Measurements from ENCODE around the gene TMTC1.

The TMTC1 gene

GRCh38 chr12:29547151-29547632 lies 236.6 kb downstream of the TMTC1 start:
- no peak overlapping the region for H3K4me3 ChIP-seq (ENCODE audit: low read depth, low read length)
- no peak for TF ChIP-seq MYC (IDR thresholded peaks at IDR 0.05; ENCODE audit: low read depth, low read length)
- TF ChIP-seq, protein P1, sequence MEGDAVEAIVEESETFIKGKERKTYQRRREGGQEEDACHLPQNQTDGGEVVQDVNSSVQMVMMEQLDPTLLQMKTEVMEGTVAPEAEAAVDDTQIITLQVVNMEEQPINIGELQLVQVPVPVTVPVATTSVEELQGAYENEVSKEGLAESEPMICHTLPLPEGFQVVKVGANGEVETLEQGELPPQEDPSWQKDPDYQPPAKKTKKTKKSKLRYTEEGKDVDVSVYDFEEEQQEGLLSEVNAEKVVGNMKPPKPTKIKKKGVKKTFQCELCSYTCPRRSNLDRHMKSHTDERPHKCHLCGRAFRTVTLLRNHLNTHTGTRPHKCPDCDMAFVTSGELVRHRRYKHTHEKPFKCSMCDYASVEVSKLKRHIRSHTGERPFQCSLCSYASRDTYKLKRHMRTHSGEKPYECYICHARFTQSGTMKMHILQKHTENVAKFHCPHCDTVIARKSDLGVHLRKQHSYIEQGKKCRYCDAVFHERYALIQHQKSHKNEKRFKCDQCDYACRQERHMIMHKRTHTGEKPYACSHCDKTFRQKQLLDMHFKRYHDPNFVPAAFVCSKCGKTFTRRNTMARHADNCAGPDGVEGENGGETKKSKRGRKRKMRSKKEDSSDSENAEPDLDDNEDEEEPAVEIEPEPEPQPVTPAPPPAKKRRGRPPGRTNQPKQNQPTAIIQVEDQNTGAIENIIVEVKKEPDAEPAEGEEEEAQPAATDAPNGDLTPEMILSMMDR (IDR thresholded peaks at IDR 0.05; ENCODE audit: low read depth, low read length) = no peak
- no peak for TF ChIP-seq POLR2A (IDR thresholded peaks at IDR 0.05; ENCODE audit: extremely low read depth, insufficient read length)
- no peak for TF ChIP-seq MAX (IDR thresholded peaks at IDR 0.05; ENCODE audit: low read depth, low read length)
- no peak for DNase-seq (ENCODE audit: low read depth)

GRCh38 chr12:29546000-29546399 lies 237.7 kb downstream of the TMTC1 start:
- no peak for TF ChIP-seq POLR2A (IDR thresholded peaks at IDR 0.05; ENCODE audit: extremely low read depth, insufficient read length)
- 0 out of 2 replicates have a peak, but pooled peaks have one; percentile 13 for TF ChIP-seq MAX (IDR thresholded peaks at IDR 0.05; ENCODE audit: low read depth, low read length)
- DNase-seq (ENCODE audit: low read depth) = no peak
- no peak overlapping the region for H3K4me3 ChIP-seq (ENCODE audit: low read depth, low read length)

DNA sequence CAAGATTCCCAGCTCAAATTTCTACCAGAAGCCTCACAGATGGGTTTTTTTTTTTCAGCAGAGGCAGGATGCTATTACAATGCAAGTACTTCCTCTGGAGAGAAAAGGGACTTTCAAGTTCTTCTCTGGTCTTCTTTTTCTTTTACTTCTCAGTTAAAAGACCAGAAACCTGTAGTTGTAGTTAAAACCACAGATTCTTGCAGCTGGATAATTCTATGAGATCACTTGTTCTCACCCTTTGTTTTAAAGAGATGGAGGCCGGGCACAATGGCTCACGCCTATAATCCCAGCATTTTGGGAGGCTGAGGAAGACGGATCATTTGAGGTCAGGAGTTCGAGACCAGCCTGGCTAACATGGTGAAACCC lies 238.7 kb downstream of the TMTC1 start:
- DNase-seq (ENCODE audit: low read depth) = no peak
- H3K4me3 ChIP-seq (ENCODE audit: low read depth, low read length) = no peak overlapping the region
- TF ChIP-seq POLR2A (IDR thresholded peaks at IDR 0.05; ENCODE audit: extremely low read depth, insufficient read length) (no peak), MYC (IDR thresholded peaks at IDR 0.05; ENCODE audit: low read depth, low read length) (no peak), MAX (IDR thresholded peaks at IDR 0.05; ENCODE audit: low read depth, low read length) (no peak)
- TF ChIP-seq, protein P1 (IDR thresholded peaks at IDR 0.05; ENCODE audit: low read depth, low read length) = no peak

GRCh38 chr12:29544428-29545101 lies 239.2 kb downstream of the TMTC1 start:
- no peak for TF ChIP-seq POLR2A (IDR thresholded peaks at IDR 0.05; ENCODE audit: extremely low read depth, insufficient read length)
- no peak for TF ChIP-seq MYC (IDR thresholded peaks at IDR 0.05; ENCODE audit: low read depth, low read length)
- TF ChIP-seq, protein P1 (IDR thresholded peaks at IDR 0.05; ENCODE audit: low read depth, low read length) = no peak
- TF ChIP-seq MAX (IDR thresholded peaks at IDR 0.05; ENCODE audit: low read depth, low read length) = no peak
- DNase-seq (ENCODE audit: low read depth) = no peak
- no peak overlapping the region for H3K4me3 ChIP-seq (ENCODE audit: low read depth, low read length)

DNA sequence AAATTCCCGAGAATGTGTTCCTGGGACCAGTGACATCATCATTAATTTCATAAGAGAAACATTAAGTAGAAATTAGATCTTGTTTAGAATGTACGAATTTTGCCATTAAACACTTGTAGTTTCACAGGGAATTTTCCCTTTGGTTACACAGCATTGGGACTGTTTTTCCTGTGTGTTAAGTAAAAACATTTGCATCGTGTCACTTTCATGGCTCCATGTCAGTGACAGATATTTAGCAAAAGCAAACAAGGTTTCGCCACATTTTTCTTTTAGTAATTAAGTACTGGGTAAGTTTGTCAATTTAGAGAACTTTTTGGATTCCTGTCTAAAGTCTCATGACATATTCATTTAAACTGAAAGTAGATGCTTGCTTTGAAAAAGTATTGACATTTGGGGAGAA lies 240.7 kb downstream of the TMTC1 start:
- TF ChIP-seq POLR2A (IDR thresholded peaks at IDR 0.05; ENCODE audit: extremely low read depth, insufficient read length) = no peak
- TF ChIP-seq MAX (IDR thresholded peaks at IDR 0.05; ENCODE audit: low read depth, low read length) = no peak
- TF ChIP-seq, protein P1 (IDR thresholded peaks at IDR 0.05; ENCODE audit: low read depth, low read length) = no peak
- no peak for TF ChIP-seq MYC (IDR thresholded peaks at IDR 0.05; ENCODE audit: low read depth, low read length)
- DNase-seq (ENCODE audit: low read depth) = no peak
- no peak overlapping the region for H3K4me3 ChIP-seq (ENCODE audit: low read depth, low read length)

DNA sequence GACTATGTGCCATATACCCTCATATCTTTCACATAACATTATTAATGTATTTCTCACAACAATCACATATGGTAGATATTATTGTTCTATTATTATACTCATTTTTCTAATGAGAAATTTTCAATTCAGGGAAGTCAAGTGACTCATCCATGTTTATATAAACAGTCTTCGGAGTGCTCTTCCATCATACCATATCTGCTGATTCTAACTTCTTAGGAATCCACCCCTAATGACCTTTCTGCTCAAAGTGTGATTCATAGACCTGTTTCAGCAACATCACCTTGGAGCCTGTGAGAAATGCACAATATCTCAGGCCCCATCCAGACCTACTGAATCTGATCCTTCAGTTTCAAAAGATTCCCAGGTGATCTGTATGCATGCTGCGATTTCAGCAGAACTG lies 246.4 kb downstream of the TMTC1 start:
- no peak for DNase-seq (ENCODE audit: low read depth)
- TF ChIP-seq, protein P1 (IDR thresholded peaks at IDR 0.05; ENCODE audit: low read depth, low read length) = no peak
- TF ChIP-seq MAX (IDR thresholded peaks at IDR 0.05; ENCODE audit: low read depth, low read length) = no peak
- TF ChIP-seq MYC (IDR thresholded peaks at IDR 0.05; ENCODE audit: low read depth, low read length) = no peak
- no peak for TF ChIP-seq POLR2A (IDR thresholded peaks at IDR 0.05; ENCODE audit: extremely low read depth, insufficient read length)
- H3K4me3 ChIP-seq (ENCODE audit: low read depth, low read length) = no peak overlapping the region

All from NB4 (cell line).